B cell (primary cell): Measurements from ENCODE around the gene DNASE1L3.

Source experiments
- CTCF ChIP-seq: fragments of 200-600 bp; IDR thresholded peaks from one replicate; pipeline ENCODE4 v1.8.0; 2022; ENCODE audit warnings: antibody characterized with exemption, mild to moderate bottlenecking
- EZH2 ChIP-seq: IDR thresholded peaks from 2 replicates; pipeline ENCODE4 v1.6.1; 2012; ENCODE audit warnings: borderline replicate concordance, low read depth, mild to moderate bottlenecking, moderate library complexity, low read length; ENCODE audit not compliant: insufficient read depth, poor library complexity, severe bottlenecking

GRCh38 chr3:58157700-58158099 lies 53.1 kb downstream of the DNASE1L3 start:
- no peak for TF ChIP-seq CTCF
- no peak for TF ChIP-seq EZH2
